NCI-H1436 treated with DMSO at 0.1 percent for 48 hours (cell line): ENCODE measurements around the gene NAA35.
A peak's percentile ranks its signal among the peaks of the same experiment; 100 is the strongest.
"Not testable (repeated sequence)": the region's sequence is repeated elsewhere in the genome, so short reads cannot be mapped to it uniquely, and the experiment has no call there.

Experiments
- DNase-seq: peaks from one replicate; lab custom pipeline; 2025; lab: John Stamatoyannopoulos, UW

Gene NAA35

GRCh38 chr9:85940832-85941621, at the start of gene NAA35:
Gene NAA35 (plus strand): TSS chr9:85941146. CDS start chr9:85942160, 1,014 bp downstream.
- DNase-seq = peak; percentile 95

GRCh38 chr9:85892401-85892800, 48.5 kb upstream of the NAA35 start:
- no peak for DNase-seq

GRCh38 chr9:85895685-85896084, 45.3 kb upstream of the NAA35 start:
- DNase-seq = no peak

- no peak for DNase-seq
Measured at GRCh38 chr9:85897848-85898247, 43.1 kb upstream of the NAA35 start.

GRCh38 chr9:85898332-85898731, 42.6 kb upstream of the NAA35 start:
- no peak for DNase-seq

- DNase-seq = no peak
Measured at GRCh38 chr9:85899388-85899787, 41.6 kb upstream of the NAA35 start.

- no peak for DNase-seq
Measured at GRCh38 chr9:85900504-85901201, 40.3 kb upstream of the NAA35 start.

GRCh38 chr9:85904975-85905374, 36.0 kb upstream of the NAA35 start:
- no peak for DNase-seq

- DNase-seq = no peak
Measured at GRCh38 chr9:85905957-85906356, 35.0 kb upstream of the NAA35 start.

- no peak for DNase-seq
Measured at GRCh38 chr9:85909390-85909789, 31.6 kb upstream of the NAA35 start.

GRCh38 chr9:85914108-85914507, 26.8 kb upstream of the NAA35 start:
- no peak for DNase-seq

- no peak for DNase-seq
Measured at GRCh38 chr9:85917756-85918155, 23.2 kb upstream of the NAA35 start.

GRCh38 chr9:85925493-85925892, 15.5 kb upstream of the NAA35 start:
- no peak for DNase-seq

- no peak for DNase-seq
Measured at GRCh38 chr9:85927076-85927475, 13.9 kb upstream of the NAA35 start.

GRCh38 chr9:85931495-85931894, 9.5 kb upstream of the NAA35 start:
- DNase-seq = no peak

- not testable (repeated sequence) for DNase-seq
Measured at GRCh38 chr9:85935950-85936349, 5.0 kb upstream of the NAA35 start.

GRCh38 chr9:85940275-85940831, 593 bp upstream of the NAA35 start:
- no peak for DNase-seq

GRCh38 chr9:85941622-85941940, 635 bp downstream of the NAA35 start:
- no peak for DNase-seq

- no peak for DNase-seq
Measured at GRCh38 chr9:85941966-85942912, 1.3 kb downstream of the NAA35 start.

GRCh38 chr9:85942913-85943709, 2.2 kb downstream of the NAA35 start:
- DNase-seq = no peak

- DNase-seq = no peak
Measured at GRCh38 chr9:85943757-85944430, 2.9 kb downstream of the NAA35 start.
